Sigmoid colon (tissue), 7 donors: ENCODE results near the gene KCNE3. TPM values are rescaled to one million over a fixed set of nuclear protein-coding genes. Genes with fewer than 3 reads are reported as not detected.

ENCODE experiments used
- DNase-seq: peaks from one replicate; pipeline ENCODE4 v3.0.0-alpha.2; 2019
- H3K27ac ChIP-seq, 4 donors: fragments of 200-600 bp; sonication (generic); one replicate each; pipeline ENCODE4 v1.5.1; 2016 to 2019; ENCODE audit warnings: mild to moderate bottlenecking in 1 of 4
- H3K27me3 ChIP-seq, 3 donors: fragments of 200-600 bp; sonication (generic); one replicate each; pipeline ENCODE4 v1.5.1; 2019; ENCODE audit warnings: mild to moderate bottlenecking in 1 of 3
- H3K36me3 ChIP-seq, 4 donors: fragments of 200-600 bp; sonication (generic); one replicate each; pipeline ENCODE4 v1.5.1; 2016 to 2019
- H3K4me1 ChIP-seq, 4 donors: fragments of 200-600 bp; sonication (generic); one replicate each; pipeline ENCODE4 v1.5.1; 2017 to 2019
- H3K4me3 ChIP-seq, 4 donors: fragments of 200-600 bp; sonication (generic); one replicate each; pipeline ENCODE4 v1.5.1; 2017 to 2019; ENCODE audit warnings: mild to moderate bottlenecking in 2 of 4, moderate library complexity in 1 of 4
- H3K9me3 ChIP-seq, 4 donors: fragments of 200-600 bp in 3 of 4; sonication (generic) in 3 of 4; one replicate each; pipeline versions ENCODE4 v1.5.1 to v1.6.1; 2013 to 2019
- EP300 ChIP-seq, 4 donors: sonication (generic); formaldehyde crosslinking; IDR thresholded peaks; one replicate each; pipeline ENCODE4 v1.6.1; 2017; ENCODE audit warnings: antibody characterized with exemption in 4 of 4
- POLR2A ChIP-seq, 2 donors: fragments of 450-650 bp; IDR thresholded peaks; one replicate each; pipeline ENCODE4 v1.6.1; 2016; ENCODE audit warnings: antibody characterized with exemption in 2 of 2, mild to moderate bottlenecking in 2 of 2, moderate library complexity in 2 of 2
- POLR2AphosphoS5 ChIP-seq, 4 donors: sonication (generic); formaldehyde crosslinking; IDR thresholded peaks; one replicate each; pipeline ENCODE4 v1.6.1; 2017; ENCODE audit warnings: antibody characterized with exemption in 4 of 4
- WGBS, 2 donors: extraction: QIAGEN DNeasy Blood & Tissue Kit; methylation state at CpG; one replicate each; pipeline ENCODE4 v1.1.7; 2013; 5-methylcytosine and 5-hydroxymethylcytosine counted together
- intact Hi-C: fragments of 100-400 bp; cut with DNase I; formaldehyde crosslinking; loops from one replicate; pipeline ENCODE4 v1.15.1; 2023
- polyA plus RNA-seq, 3 donors: library from polyadenylated mRNA; stranded (reverse); fragments of 200-250 nt; gene quantifications; one replicate each; pipeline ENCODE4 v1.2.3, GENCODE V29; 2013
- total RNA-seq, 4 donors: library from RNA; depleted of rRNA; stranded (reverse); fragments of >200 nt; gene quantifications; one replicate each; pipeline ENCODE4 v1.1.0, GENCODE V29; 2016
- TF ChIP-seq, protein P1 (sequence below), 4 experiments: fragments of 450-650 bp in 3 of 4; fragments of 200-600 bp in 1 of 4; IDR thresholded peaks; one replicate each; pipeline ENCODE4 v1.5.1; 2016 to 2019; ENCODE audit warnings: antibody characterized with exemption in 4 of 4, mild to moderate bottlenecking in 3 of 4, moderate library complexity in 2 of 4
- donor health status: healthy with polysubstance abuse.
- donor health status: Bipolar disorder and iron deficiency.
- donor health status: healthy.

The KCNE3 gene
- total and polyA plus RNA-seq, 7 donors = 5.4 to 30.1 (median 9.6) TPM

DNA sequence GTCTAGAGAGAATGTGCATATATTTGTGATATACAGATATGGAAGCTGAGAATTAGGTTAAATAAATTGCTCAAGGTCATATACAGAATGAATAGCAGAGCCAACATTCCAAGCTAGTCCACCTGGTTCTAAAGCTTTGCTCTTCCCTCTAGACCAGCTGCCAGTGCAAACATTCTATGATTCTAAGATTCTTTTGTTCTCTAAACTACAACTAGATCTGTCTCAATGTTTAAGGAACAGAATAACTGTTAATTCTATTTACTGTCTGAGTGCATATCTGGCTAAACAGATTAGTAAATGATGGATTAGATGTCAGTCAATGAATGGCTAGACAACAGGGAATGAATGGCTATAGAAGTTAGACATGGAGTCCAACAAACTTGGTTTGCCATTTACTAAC lies 19.6 kb downstream of the KCNE3 start:
- no peak overlapping the region for H3K27ac ChIP-seq
- no peaks in the 10 kb centered on the region for H3K36me3 ChIP-seq
- intact Hi-C loops = loop anchor here (2.0 kb wide), 1 partner anchor 191 kb away; no protein-coding TSS in a partner anchor
- H3K4me1 ChIP-seq = peaks cover 0 to 13% (median 11%) of the 10 kb centered on the region in 4 donors
- DNase-seq = no peak
- H3K4me3 ChIP-seq = no peak overlapping the region
- TF ChIP-seq, protein P1, sequence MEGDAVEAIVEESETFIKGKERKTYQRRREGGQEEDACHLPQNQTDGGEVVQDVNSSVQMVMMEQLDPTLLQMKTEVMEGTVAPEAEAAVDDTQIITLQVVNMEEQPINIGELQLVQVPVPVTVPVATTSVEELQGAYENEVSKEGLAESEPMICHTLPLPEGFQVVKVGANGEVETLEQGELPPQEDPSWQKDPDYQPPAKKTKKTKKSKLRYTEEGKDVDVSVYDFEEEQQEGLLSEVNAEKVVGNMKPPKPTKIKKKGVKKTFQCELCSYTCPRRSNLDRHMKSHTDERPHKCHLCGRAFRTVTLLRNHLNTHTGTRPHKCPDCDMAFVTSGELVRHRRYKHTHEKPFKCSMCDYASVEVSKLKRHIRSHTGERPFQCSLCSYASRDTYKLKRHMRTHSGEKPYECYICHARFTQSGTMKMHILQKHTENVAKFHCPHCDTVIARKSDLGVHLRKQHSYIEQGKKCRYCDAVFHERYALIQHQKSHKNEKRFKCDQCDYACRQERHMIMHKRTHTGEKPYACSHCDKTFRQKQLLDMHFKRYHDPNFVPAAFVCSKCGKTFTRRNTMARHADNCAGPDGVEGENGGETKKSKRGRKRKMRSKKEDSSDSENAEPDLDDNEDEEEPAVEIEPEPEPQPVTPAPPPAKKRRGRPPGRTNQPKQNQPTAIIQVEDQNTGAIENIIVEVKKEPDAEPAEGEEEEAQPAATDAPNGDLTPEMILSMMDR (IDR thresholded peaks at IDR 0.05) = no peak
- TF ChIP-seq POLR2AphosphoS5 (IDR thresholded peaks at IDR 0.05) (no peak), POLR2A (IDR thresholded peaks at IDR 0.05) (no peak), EP300 (IDR thresholded peaks at IDR 0.05) (no peak)
- H3K27me3 ChIP-seq = no peaks in the 10 kb centered on the region
- H3K9me3 ChIP-seq = no peaks in the 10 kb centered on the region

DNA sequence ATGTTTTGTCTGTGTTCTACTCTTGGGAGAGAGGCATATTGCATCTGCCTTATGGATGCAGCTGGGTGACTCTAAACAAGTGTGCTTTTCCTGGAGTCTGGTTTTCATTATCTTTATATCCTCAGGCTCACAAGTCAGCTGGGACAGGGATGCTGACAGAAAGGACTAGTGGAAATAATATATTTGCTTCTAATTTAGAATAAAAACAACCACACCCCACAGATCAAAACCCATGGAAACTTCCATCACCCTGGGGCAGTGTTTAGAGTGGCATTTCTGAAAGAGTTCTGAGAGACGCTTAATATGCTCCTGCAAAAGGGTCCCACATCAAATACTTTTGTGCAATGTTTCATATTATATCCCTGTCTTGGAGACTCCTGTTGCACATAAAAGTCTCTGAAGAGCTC lies 20.8 kb downstream of the KCNE3 start:
- intact Hi-C loops = no loop called here
- TF ChIP-seq EP300 (IDR thresholded peaks at IDR 0.05) (no peak), POLR2AphosphoS5 (IDR thresholded peaks at IDR 0.05) (no peak), POLR2A (IDR thresholded peaks at IDR 0.05) (no peak)
- TF ChIP-seq, protein P1 (IDR thresholded peaks at IDR 0.05) = no peak
- no peak overlapping the region for H3K4me3 ChIP-seq
- H3K9me3 ChIP-seq = no peaks in the 10 kb centered on the region
- no peak overlapping the region for H3K27ac ChIP-seq
- 75 to 92% methylated on average over 1 of the region's 1 CpG for WGBS, 2 donors
- H3K27me3 ChIP-seq = no peaks in the 10 kb centered on the region
- no peak for DNase-seq
- H3K36me3 ChIP-seq = no peaks in the 10 kb centered on the region
- H3K4me1 ChIP-seq = peaks cover 0 to 16% (median 11%) of the 10 kb centered on the region in 4 donors

DNA sequence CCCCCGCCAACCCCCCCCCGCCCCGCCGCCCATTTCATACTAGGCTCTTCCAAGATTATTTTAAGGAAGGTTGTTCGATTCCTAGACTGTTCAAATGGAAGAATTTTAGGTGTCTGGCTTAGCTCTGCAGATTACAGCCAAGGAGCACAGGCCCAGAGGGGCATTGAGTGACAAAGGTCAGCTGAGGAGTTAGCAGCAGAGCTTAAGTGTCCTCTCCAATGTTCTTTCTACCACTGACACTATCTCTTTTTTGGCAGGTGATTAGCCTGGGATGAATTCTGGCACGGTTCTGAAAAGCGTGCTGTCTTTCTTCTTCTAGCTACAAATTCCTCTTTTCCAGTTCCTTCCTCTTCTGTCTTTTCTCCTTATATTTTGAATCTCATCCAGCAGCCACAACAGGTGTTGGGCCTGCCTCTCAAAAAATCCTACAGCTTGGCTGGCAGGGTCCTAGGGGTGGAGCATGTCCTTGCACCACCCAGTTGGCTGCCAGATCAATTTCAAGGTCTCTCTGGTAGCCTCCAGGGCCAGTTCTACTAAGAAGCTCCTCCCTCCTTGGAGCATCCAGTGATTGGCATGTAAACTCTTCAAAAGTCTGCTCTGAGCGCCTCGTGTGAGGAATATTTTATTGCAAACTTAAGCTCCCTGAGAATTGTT lies 23.0 kb downstream of the KCNE3 start:
- no peak overlapping the region for H3K4me3 ChIP-seq
- intact Hi-C loops = no loop called here
- no peaks in the 10 kb centered on the region for H3K36me3 ChIP-seq
- no peak for DNase-seq
- 31 to 78% methylated on average over 9 of the region's 9 CpGs for WGBS, 2 donors
- TF ChIP-seq POLR2AphosphoS5 (IDR thresholded peaks at IDR 0.05) (no peak), EP300 (IDR thresholded peaks at IDR 0.05) (no peak), POLR2A (IDR thresholded peaks at IDR 0.05) (no peak)
- TF ChIP-seq, protein P1 (IDR thresholded peaks at IDR 0.05) = no peak
- no peak overlapping the region for H3K27ac ChIP-seq
- peaks cover 0 to 16% (median 11%) of the 10 kb centered on the region in 4 donors for H3K4me1 ChIP-seq
- H3K9me3 ChIP-seq = no peaks in the 10 kb centered on the region
- no peaks in the 10 kb centered on the region for H3K27me3 ChIP-seq

DNA sequence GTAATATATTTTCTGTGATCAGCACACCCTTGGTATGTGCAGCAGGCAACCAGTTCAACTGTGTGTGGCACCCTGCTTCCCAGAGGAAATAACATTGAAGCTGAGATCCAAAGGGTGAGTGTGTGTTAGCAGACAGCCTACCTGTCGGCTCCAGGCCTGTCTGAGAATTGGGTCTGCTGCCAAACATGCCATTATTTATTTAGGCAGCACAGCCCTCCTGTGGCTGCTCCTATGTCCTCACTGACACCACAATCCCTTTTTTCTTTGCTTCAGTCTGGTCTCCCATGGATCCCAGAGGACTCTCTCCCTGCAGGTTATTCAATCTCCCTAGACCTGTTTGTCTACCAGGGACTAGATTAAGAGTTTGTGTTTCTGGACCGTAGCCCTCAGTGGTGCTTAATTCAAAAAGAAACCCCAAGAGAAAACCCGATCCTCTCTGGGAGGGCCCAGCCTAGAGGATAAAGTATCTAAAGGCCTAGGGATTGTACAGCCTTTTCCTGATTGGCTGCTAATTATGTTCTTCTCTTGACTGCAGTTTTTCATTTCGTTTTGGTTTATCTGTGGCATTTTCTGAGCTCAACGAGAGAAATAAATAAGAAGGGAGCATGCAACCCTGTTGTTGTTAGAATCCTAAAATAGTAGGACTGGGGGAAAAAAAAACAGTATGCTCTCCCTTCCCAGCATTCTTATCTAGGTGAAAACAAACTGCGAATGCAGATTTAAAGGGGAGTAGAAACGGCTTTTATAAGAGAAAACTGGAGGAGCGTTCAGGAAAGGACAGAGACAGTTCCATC lies 24.1 kb downstream of the KCNE3 start:
- DNase-seq = no peak
- Histone ChIP-seq H3K4me1 (peaks cover 0 to 12% (median 10%) of the 10 kb centered on the region in 4 donors), H3K4me3 (no peak overlapping the region), H3K27me3 (no peaks in the 10 kb centered on the region), H3K9me3 (no peaks in the 10 kb centered on the region), H3K36me3 (no peaks in the 10 kb centered on the region), H3K27ac (peak overlapping the region in 2 of 4 donors; percentile 10 to 32)
- intact Hi-C loops = no loop called here
- TF ChIP-seq EP300 (IDR thresholded peaks at IDR 0.05) (no peak), POLR2A (IDR thresholded peaks at IDR 0.05) (no peak), POLR2AphosphoS5 (IDR thresholded peaks at IDR 0.05) (no peak)
- TF ChIP-seq, protein P1 (IDR thresholded peaks at IDR 0.05) = no peak
- WGBS, 2 donors = 22 to 59% methylated on average over 8 of the region's 8 CpGs
